ENCODE measurements around the gene ASIC4. TPM values are rescaled to one million over a fixed set of nuclear protein-coding genes. Genes with fewer than 3 reads are reported as not detected.

ASIC4 gene
- total and polyA plus RNA-seq, 2 experiments from 2014 or later: 0.13 to 3.6 TPM

DNA sequence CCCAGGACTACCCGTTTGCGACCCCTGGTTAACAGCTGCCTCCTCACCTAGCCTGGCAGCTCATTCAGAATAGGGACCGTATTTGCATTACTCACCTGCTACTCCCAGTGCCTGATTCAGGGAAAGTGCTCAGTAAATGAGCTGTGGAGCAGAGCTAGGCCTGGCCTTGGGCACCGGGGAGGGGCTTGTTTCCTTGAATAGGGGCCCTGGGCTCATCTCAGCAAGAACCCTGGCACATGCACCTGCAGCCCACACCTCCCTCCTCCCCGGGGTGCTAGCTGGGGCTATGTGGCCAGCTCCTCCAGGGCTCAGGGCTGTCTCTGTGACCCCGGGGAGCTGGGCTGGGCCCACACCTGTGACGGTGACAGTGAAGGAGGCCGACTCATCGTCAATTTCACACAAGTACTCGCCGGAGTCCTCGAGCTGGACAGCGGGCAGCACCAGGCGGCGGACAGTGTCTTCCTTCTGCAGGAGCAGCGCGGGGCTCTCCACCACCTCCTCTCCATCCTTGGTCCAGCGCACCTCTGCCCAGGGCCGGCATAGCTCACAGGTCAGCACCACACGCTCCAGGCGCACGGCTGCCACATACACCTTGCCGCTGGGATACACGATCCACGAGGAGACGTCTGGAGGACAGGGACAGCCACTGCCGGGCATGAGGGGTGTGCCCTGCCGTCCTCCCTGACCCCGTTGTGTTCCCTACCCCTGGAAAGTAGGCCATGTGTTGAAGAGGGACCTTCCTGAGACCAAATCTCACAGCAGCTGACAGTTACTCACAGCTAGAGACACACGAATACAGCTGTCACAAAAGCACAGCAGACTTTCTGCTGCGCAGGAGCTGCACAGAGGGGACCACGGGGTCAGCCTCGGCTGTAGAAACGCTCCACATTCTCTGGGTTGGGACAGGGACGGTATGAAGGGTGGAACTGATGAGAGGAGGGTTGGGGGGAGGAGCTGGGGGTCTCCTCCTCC lies 48.1 kb downstream of the ASIC4 start:
- peaks cover 33% of the 10 kb centered on the region for H3K27me3 Mint-ChIP-seq (ENCODE audit: insufficient read depth, low read depth, poor library complexity)
- Histone ChIP-seq H3K79me2 (replicated peaks; ENCODE audit: insufficient read depth) (peaks cover 10% of the 10 kb centered on the region; the same call in 1 of the 2 replicates), H3F3A (replicated peaks; ENCODE audit: low read depth) (peaks cover 36% of the 10 kb centered on the region), H3K4me2 (peak overlapping the region; percentile 74; the same call in 1 of the 2 replicates), H3K9me2 (ENCODE audit: insufficient read depth) (no peaks in the 10 kb centered on the region), H4K20me1 (replicated peaks; ENCODE audit: insufficient read depth) (no peaks in the 10 kb centered on the region), H3K4me1 (ENCODE audit: insufficient read depth) (peaks cover 59% of the 10 kb centered on the region), H3K4me3 (no peak overlapping the region), H2AFZ (no peak overlapping the region), H3K27ac (ENCODE audit: low read depth) (peak overlapping the region; percentile 93), H3K27me3 (ENCODE audit: insufficient read depth) (no peaks in the 10 kb centered on the region), H3K36me3 (ENCODE audit: insufficient read depth) (peaks cover 8% of the 10 kb centered on the region; the same call in 1 of the 2 replicates)
- ATAC-seq (peak; percentile 5), DNase-seq (ENCODE audit: low spot score) (no peak)
- H3K9me3 Mint-ChIP-seq: no peaks in the 10 kb centered on the region; the same call in 1 of the 3 replicates
- peaks cover 74% of the 10 kb centered on the region for H3K4me1 Mint-ChIP-seq
- H3K4me3 Mint-ChIP-seq: peak overlapping the region; percentile 38; the same call in 1 of the 3 replicates
- peaks cover 57% of the 10 kb centered on the region for H3K36me3 Mint-ChIP-seq (ENCODE audit: low read depth)
- TF ChIP-seq, protein P1, sequence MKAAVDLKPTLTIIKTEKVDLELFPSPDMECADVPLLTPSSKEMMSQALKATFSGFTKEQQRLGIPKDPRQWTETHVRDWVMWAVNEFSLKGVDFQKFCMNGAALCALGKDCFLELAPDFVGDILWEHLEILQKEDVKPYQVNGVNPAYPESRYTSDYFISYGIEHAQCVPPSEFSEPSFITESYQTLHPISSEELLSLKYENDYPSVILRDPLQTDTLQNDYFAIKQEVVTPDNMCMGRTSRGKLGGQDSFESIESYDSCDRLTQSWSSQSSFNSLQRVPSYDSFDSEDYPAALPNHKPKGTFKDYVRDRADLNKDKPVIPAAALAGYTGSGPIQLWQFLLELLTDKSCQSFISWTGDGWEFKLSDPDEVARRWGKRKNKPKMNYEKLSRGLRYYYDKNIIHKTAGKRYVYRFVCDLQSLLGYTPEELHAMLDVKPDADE (IDR thresholded peaks at IDR 0.05): no peak
- TF ChIP-seq STAT1 (IDR thresholded peaks at IDR 0.05; ENCODE audit: unreplicated experiment) (no peak), NANOG (IDR thresholded peaks at IDR 0.05; ENCODE audit: borderline replicate concordance) (no peak), JUNB (IDR thresholded peaks at IDR 0.05; ENCODE audit: unreplicated experiment) (no peak), EZH2 (IDR thresholded peaks at IDR 0.05; ENCODE audit: low read depth, unreplicated experiment) (no peak), CREB1 (CRISPR knock-in tag; IDR thresholded peaks at IDR 0.05; ENCODE audit: low read depth) (no peak)
- TF ChIP-seq, protein P2, sequence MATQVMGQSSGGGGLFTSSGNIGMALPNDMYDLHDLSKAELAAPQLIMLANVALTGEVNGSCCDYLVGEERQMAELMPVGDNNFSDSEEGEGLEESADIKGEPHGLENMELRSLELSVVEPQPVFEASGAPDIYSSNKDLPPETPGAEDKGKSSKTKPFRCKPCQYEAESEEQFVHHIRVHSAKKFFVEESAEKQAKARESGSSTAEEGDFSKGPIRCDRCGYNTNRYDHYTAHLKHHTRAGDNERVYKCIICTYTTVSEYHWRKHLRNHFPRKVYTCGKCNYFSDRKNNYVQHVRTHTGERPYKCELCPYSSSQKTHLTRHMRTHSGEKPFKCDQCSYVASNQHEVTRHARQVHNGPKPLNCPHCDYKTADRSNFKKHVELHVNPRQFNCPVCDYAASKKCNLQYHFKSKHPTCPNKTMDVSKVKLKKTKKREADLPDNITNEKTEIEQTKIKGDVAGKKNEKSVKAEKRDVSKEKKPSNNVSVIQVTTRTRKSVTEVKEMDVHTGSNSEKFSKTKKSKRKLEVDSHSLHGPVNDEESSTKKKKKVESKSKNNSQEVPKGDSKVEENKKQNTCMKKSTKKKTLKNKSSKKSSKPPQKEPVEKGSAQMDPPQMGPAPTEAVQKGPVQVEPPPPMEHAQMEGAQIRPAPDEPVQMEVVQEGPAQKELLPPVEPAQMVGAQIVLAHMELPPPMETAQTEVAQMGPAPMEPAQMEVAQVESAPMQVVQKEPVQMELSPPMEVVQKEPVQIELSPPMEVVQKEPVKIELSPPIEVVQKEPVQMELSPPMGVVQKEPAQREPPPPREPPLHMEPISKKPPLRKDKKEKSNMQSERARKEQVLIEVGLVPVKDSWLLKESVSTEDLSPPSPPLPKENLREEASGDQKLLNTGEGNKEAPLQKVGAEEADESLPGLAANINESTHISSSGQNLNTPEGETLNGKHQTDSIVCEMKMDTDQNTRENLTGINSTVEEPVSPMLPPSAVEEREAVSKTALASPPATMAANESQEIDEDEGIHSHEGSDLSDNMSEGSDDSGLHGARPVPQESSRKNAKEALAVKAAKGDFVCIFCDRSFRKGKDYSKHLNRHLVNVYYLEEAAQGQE (IDR thresholded peaks at IDR 0.05; ENCODE audit: unreplicated experiment): peak; percentile 38
- TF ChIP-seq, protein P3, sequence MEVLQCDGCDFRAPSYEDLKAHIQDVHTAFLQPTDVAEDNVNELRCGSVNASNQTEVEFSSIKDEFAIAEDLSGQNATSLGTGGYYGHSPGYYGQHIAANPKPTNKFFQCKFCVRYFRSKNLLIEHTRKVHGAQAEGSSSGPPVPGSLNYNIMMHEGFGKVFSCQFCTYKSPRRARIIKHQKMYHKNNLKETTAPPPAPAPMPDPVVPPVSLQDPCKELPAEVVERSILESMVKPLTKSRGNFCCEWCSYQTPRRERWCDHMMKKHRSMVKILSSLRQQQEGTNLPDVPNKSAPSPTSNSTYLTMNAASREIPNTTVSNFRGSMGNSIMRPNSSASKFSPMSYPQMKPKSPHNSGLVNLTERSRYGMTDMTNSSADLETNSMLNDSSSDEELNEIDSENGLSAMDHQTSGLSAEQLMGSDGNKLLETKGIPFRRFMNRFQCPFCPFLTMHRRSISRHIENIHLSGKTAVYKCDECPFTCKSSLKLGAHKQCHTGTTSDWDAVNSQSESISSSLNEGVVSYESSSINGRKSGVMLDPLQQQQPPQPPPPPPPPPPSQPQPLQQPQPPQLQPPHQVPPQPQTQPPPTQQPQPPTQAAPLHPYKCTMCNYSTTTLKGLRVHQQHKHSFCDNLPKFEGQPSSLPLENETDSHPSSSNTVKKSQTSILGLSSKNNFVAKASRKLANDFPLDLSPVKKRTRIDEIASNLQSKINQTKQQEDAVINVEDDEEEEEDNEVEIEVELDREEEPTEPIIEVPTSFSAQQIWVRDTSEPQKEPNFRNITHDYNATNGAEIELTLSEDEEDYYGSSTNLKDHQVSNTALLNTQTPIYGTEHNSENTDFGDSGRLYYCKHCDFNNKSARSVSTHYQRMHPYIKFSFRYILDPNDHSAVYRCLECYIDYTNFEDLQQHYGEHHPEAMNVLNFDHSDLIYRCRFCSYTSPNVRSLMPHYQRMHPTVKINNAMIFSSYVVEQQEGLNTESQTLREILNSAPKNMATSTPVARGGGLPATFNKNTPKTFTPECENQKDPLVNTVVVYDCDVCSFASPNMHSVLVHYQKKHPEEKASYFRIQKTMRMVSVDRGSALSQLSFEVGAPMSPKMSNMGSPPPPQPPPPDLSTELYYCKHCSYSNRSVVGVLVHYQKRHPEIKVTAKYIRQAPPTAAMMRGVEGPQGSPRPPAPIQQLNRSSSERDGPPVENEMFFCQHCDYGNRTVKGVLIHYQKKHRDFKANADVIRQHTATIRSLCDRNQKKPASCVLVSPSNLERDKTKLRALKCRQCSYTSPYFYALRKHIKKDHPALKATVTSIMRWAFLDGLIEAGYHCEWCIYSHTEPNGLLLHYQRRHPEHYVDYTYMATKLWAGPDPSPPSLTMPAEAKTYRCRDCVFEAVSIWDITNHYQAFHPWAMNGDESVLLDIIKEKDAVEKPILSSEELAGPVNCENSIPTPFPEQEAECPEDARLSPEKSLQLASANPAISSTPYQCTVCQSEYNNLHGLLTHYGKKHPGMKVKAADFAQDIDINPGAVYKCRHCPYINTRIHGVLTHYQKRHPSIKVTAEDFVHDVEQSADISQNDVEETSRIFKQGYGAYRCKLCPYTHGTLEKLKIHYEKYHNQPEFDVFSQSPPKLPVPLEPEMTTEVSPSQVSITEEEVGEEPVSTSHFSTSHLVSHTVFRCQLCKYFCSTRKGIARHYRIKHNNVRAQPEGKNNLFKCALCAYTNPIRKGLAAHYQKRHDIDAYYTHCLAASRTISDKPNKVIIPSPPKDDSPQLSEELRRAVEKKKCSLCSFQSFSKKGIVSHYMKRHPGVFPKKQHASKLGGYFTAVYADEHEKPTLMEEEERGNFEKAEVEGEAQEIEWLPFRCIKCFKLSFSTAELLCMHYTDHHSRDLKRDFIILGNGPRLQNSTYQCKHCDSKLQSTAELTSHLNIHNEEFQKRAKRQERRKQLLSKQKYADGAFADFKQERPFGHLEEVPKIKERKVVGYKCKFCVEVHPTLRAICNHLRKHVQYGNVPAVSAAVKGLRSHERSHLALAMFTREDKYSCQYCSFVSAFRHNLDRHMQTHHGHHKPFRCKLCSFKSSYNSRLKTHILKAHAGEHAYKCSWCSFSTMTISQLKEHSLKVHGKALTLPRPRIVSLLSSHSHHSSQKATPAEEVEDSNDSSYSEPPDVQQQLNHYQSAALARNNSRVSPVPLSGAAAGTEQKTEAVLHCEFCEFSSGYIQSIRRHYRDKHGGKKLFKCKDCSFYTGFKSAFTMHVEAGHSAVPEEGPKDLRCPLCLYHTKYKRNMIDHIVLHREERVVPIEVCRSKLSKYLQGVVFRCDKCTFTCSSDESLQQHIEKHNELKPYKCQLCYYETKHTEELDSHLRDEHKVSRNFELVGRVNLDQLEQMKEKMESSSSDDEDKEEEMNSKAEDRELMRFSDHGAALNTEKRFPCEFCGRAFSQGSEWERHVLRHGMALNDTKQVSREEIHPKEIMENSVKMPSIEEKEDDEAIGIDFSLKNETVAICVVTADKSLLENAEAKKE (CRISPR knock-in tag; IDR thresholded peaks at IDR 0.05): no peak
- peak overlapping the region; percentile 71 for H3K27ac Mint-ChIP-seq
